Measurements from ENCODE around the gene EXOC4. TPM values are rescaled to one million over a fixed set of nuclear protein-coding genes. Genes with fewer than 3 reads are reported as not detected.

Gene EXOC4
- total RNA-seq, 1 donor from 2014 or later, result 41.3 TPM

DNA sequence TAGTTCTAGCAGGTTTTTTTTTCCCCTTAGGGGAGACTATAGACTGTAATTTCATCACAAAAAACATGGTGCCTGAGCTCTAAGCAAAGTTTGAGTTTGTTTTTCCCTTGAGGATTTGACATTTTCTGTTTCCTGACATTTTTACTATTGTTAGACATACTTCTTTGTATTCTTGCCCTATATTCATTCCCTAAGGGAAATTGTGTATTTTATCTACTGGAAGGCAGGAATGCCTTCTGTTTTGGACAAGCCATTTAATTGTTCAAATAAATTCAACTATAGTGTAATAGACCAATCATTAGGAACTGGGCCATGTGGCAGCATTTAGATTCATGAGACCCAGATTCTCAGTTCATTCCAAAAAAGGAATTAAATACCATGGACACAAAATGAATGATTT lies 335.0 kb downstream of the EXOC4 start:
- DNase-seq (ENCODE audit: low read depth), result no peak
- TF ChIP-seq, protein P1, sequence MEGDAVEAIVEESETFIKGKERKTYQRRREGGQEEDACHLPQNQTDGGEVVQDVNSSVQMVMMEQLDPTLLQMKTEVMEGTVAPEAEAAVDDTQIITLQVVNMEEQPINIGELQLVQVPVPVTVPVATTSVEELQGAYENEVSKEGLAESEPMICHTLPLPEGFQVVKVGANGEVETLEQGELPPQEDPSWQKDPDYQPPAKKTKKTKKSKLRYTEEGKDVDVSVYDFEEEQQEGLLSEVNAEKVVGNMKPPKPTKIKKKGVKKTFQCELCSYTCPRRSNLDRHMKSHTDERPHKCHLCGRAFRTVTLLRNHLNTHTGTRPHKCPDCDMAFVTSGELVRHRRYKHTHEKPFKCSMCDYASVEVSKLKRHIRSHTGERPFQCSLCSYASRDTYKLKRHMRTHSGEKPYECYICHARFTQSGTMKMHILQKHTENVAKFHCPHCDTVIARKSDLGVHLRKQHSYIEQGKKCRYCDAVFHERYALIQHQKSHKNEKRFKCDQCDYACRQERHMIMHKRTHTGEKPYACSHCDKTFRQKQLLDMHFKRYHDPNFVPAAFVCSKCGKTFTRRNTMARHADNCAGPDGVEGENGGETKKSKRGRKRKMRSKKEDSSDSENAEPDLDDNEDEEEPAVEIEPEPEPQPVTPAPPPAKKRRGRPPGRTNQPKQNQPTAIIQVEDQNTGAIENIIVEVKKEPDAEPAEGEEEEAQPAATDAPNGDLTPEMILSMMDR (conservative IDR thresholded peaks at IDR 0.05; ENCODE audit: low read depth, low read length), result no peak
- H3K4me3 ChIP-seq (ENCODE audit: low read depth, low read length), result no peak overlapping the region

DNA sequence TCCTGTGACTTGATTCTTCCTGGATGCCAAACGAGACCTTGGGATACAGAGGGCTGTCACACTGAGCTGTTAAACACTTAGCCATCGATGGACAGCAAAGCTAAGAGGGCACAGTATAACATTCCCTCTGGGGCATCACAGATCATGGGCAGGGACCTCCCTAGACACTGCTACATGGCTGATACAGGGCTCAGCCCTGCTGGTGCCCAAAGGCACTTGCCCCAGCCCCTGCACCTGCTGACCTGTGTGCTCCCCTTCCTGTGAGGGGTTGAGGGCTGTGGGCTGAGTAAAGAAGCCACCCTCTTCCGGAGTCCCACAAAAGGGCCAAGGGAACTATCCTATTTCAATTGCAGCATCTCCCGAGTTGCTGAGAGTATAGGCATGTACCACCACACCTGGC lies 337.9 kb downstream of the EXOC4 start:
- TF ChIP-seq, protein P1 (conservative IDR thresholded peaks at IDR 0.05; ENCODE audit: low read depth, low read length), result no peak
- DNase-seq (ENCODE audit: low read depth), result no peak
- no peak overlapping the region for H3K4me3 ChIP-seq (ENCODE audit: low read depth, low read length)

DNA sequence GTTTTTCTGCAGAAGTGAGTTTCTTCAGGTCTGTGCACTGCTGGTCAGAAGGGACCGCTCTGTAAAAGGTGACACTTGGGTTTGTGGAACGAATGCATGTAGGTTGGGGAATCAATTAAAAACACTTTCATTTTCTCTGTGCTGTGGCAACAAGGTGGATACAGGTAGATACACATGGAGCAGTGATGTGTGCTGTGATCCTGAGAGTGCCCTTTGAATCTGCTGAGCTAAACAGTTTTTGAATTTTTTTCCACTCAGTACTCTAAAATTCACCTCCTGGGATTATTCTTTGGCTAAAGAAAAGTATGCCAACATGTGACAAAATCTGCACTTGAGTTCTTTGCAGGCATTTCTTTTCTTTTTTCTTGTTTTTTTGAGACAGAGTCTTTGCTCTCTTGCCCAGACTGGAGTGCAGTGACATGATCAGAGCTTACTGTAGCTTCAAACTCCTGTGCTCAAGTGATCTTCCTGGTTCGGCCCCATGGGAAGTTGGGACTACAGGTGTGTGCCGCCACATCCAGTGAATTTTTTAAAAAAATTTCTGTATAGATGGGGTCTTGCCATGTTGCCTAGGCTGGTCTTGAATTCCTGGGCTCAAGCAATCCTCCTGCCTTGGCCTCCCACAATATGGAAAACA lies 338.9 kb downstream of the EXOC4 start:
- TF ChIP-seq, protein P1 (conservative IDR thresholded peaks at IDR 0.05; ENCODE audit: low read depth, low read length), result no peak
- DNase-seq (ENCODE audit: low read depth), result no peak
- no peak overlapping the region for H3K4me3 ChIP-seq (ENCODE audit: low read depth, low read length)

DNA sequence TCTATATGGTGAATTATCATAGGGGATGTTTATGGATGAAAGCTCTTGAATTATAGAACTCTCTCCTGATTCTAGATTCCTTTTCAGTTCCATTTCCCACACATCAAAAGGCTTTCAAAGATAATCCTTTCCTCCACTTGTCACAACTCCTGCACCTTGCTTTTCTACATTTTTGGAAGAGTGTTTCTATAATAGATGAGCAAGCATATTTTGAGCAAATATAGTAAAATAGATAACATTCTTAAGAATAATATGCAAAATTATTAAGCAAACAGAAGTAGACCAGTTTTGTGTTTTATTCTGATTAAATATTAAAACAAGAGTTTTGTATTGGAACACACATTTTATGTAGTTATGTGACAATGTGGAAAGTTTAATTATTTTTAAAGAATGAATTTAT lies 340.7 kb downstream of the EXOC4 start:
- TF ChIP-seq, protein P1 (conservative IDR thresholded peaks at IDR 0.05; ENCODE audit: low read depth, low read length), result no peak
- DNase-seq (ENCODE audit: low read depth), result no peak
- no peak overlapping the region for H3K4me3 ChIP-seq (ENCODE audit: low read depth, low read length)

DNA sequence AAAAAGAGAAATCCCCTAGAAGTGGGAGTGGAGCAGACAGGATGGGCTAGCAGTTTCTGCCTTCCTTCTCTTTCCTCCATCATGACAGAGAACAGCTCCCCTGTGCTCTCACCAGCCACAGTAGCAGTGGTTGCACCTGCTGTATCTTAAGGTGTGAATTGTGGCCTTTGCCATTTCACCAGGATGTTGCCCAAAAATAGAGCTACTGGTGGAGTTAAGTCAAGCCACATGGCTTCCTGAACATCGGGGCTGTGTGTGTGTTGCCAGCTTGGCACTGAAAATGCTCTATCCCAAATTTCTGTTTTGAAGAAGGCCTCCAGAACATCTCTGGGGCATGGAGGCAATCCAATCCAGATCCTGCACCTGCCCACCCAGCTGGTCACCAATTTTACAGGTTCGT lies 348.7 kb downstream of the EXOC4 start:
- DNase-seq (ENCODE audit: low read depth), result no peak
- no peak overlapping the region for H3K4me3 ChIP-seq (ENCODE audit: low read depth, low read length)
- TF ChIP-seq, protein P1 (conservative IDR thresholded peaks at IDR 0.05; ENCODE audit: low read depth, low read length), result no peak

DNA sequence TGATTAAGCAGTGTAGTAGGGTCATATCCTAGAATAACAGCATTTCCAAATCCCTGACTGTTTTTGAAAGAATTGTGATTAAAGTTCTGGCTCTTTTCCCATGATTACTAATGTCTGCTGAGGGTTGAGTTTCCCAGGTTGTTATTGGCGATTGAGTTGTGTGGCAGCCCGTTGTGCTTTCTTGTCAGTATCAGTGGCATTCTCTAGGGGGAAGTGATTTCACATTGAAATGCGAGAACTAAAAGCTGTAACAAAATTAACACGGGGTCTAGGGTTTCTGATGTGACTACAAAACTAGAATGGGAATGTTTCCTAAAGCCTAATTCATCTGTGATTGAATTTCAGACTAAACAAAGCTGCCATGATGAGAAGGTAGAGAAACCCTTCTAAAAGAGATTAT lies 349.4 kb downstream of the EXOC4 start:
- peak; percentile 4 for DNase-seq (ENCODE audit: low read depth)

DNA sequence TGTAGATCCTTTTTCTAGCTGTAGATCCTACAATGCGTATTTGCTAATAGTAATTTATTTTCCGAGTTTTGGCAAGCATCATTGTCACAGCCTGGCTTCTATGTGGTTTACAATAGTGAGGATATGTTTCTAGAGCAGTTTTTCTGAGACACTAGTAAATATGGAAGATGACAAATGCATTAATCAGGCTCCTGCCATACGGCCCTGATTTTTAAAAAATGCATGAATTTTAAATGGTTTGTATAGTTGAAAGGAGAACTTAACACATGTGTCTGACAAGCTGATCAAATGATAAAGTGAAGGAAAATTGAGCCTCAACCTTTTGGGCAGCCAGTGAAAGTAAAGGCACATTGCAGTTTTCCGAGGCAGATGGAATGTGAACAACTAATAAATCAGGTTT lies 354.1 kb downstream of the EXOC4 start:
- TF ChIP-seq, protein P1 (conservative IDR thresholded peaks at IDR 0.05; ENCODE audit: low read depth, low read length), result no peak
- no peak for DNase-seq (ENCODE audit: low read depth)
- H3K4me3 ChIP-seq (ENCODE audit: low read depth, low read length), result no peak overlapping the region

More for the DNA sequence above, 349.4 kb downstream of the EXOC4 start:
- no peak overlapping the region for H3K4me3 ChIP-seq (ENCODE audit: low read depth, low read length)
- TF ChIP-seq, protein P1 (conservative IDR thresholded peaks at IDR 0.05; ENCODE audit: low read depth, low read length), result no peak
